ENCODE results near the gene LBX2.
"Not testable (repeated sequence)": the region's sequence is repeated elsewhere in the genome, so short reads cannot be mapped to it uniquely, and the experiment has no call there.

LBX2 gene

DNA sequence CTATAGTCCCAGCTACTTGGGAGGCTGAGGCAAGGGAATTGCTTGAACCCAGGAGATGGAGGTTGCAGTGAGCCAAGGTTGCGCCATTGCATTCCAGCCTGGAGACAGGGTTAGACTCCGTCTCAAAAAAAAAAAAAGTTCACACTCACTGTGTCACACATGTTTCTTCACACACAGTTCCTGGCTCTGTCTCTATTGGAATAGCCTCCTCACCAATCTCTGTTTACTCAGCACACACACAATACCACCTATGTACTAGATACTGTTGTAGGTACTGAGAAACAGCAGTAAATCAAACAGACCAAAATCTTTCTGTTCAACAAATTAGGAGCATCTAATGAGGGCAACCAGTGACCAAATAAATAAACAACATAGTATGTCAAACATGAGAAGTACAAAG lies 13.3 kb downstream of the LBX2 start:
- in situ Hi-C loops (cut with HindIII; ENCODE audit: low sequenced_read_pairs): no loop called here

DNA sequence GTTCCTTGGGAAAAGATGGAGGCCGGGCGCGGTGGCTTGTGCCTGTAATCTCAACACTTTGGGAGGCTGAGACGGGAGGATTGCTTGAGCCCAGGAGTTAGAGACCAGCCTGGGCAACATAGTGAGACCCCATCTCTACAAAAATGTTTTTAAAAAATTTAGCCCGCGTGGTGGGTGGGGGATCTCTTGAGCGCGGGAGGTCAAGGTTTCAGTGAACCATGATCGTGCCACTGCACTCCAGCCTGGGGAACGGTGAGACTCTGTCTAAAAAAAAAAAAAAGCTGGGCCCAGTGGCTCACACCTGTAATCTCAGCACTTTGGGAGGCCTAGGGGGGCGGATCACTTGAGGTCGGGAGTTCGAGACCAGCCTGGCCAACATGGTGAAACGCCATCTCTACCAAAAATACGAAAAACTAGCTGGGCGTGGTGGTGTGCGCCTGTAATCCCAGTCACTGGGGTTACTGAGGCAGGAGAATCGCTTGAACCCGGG lies 15.7 kb downstream of the LBX2 start:
- in situ Hi-C loops (cut with HindIII; ENCODE audit: low sequenced_read_pairs): not testable (repeated sequence)

DNA sequence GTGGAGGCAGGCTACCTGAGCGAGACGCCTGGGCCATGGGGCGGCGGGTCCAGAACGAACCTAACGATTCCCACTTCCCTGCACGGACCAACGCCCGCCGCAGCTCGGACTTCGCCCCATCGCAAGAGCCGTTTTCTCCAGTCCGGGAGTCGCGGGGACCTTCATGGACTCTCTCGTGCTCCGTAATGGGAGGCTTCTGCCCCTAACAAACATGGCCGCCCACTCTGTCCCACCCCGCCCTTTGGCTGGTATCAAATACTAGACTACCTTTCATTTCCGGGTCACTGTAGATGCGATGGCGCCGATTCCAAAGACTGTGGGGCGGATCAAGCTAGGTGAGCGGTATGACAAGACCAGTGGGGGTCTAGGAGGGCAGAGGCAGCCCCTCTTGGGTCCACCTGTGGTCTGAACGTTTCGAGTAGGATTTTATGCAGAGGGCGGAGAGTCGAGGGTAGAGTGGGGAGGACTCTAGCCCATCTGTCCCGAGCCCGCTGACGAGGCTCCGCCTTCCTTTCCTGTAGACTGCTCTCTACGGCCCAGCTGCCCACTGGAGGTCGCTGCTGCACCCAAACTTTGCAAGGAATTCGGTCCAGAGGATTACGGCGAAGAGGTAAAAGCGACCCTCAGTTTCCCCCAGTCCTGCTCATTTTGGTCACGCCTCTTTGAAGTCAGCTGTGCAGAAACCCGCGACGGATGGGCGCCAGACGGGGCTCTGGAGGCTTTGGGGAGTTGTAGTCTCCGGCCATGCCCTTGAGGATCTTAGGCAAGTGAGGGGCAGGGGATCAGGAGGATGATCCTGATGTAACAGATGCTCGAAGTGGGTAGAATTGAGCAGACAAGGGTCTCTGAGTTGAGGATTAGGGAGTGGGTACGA lies 16.4 kb downstream of the LBX2 start, which contains the start of the genes CCDC142 and TTC31:
CCDC142 (minus strand) TSS at position 198 of the 874 bp plus-strand sequence; CDS start at position 37, 161 bp downstream.
TTC31 (plus strand) TSS at position 281 of the 874 bp plus-strand sequence; CDS start at position 296, 15 bp downstream.
- in situ Hi-C loops (cut with HindIII; ENCODE audit: low sequenced_read_pairs): no loop called here

DNA sequence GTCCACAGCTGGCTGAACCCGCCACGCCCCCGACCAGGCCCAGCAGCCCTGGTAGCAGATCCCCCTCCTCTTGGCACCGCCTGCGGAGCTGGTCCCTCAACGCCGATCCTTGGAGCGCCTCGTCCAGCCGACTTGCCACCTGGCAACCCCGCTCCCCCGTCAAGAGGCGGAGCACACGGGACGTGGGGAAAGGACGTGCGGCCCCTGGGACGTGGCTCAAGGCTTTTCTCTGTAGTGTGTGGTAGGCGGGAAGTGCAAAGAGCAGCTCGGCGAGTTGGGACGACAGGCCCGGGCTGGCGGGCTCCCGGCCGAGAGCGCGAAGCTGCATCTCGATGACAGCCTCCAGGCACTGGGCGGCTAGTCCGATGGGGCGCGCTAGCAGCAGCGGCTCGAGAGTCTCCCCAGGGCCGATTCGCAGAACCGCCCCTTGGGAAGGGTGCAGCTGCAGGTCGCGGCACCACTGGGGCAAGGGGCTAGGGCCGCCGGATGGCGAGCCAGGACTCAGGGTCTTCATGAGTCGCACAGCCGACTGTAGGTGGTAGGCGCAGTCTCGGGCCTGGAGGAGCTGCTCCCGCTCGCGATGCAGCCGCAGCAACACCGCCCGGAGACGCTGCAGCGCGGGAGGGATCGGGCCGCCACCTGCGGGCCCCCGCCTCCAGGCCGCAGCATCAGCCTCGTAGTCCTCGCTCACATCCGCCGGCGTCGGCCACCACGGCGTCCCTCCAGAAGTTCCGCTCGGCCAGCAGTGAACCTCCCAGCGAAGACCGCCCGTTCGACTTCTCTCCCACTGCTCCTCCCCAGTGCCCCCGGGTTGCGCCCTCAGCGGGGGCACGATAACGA lies 17.2 kb downstream of the LBX2 start:
- in situ Hi-C loops (cut with HindIII; ENCODE audit: low sequenced_read_pairs): no loop called here

DNA sequence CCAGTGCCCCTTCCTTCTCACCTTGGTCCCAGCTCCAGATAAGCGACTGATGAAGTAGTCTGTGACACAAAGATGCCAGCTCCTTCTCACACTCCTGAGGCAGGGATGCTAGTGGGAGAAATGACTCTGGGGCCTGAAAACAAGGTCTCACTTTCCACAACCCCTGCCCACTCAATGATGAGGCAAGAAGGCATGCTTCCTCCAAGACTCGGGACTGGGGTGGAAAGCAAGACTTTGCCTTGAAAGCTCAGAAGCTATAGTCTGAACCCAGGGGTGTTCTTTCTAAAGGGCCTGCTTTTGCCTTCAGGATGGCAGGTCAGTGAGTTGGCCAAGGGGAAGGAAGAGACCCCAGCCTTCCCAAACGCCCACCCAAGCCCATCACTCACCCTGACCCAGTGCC lies 18.0 kb downstream of the LBX2 start:
- in situ Hi-C loops (cut with HindIII; ENCODE audit: low sequenced_read_pairs): no loop called here

DNA sequence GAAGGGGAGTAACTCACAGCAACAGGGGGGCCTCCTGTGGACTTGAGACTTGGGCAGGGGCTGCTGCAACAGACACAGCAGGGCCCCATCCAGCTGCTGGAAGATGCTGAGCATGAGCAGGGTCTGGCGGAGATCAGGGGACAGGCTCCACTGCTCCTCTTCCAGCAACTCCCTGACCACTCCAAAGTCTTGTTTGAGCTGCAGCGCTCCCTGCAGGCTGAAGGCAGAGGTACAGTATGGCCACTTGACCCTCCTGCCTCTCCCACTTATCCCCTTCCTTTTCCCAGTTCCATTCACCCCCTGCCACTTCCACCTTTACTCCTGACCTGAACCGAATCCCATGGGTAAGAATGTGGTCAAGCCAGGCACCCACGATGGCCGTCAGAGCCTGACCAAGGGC lies 24.5 kb downstream of the LBX2 start:
- in situ Hi-C loops (cut with HindIII; ENCODE audit: low sequenced_read_pairs): no loop called here

DNA sequence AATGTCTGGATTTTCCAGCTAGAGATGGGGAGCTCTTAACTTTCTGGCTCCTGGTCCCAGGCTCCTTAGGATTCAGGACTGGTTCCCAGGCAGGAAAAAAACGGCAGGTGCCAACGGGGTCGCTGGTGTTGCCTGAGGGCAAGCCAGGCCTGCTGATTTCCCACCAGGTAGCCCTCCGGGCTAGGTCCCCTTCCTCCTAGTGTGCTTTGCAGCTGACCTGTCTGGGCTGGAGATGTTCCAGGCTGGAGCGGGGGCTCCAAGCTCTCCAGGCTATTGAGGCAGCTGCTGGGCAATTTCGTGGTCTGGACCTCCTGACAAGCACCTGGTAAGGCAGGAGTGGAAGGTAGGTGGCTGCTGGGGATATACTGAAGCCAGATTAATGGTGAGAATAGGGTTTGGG lies 24.9 kb downstream of the LBX2 start:
- in situ Hi-C loops (cut with HindIII; ENCODE audit: low sequenced_read_pairs): no loop called here

DNA sequence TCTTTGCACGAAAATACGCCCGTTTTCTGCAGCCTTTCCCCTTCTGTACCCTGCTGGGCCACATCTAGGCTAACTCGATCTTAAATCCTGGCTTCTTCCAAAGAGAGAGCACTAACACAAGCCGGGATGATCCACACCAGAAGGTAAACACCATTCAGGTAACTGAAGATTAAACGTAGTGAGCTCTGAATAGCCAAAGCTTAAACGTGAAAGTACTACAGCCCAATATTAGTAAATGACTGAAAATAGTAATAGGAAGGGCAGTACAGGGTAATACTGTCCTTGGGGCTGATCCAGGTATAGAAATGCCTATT lies 26.5 kb downstream of the LBX2 start:
- in situ Hi-C loops (cut with HindIII; ENCODE audit: low sequenced_read_pairs): no loop called here

DNA sequence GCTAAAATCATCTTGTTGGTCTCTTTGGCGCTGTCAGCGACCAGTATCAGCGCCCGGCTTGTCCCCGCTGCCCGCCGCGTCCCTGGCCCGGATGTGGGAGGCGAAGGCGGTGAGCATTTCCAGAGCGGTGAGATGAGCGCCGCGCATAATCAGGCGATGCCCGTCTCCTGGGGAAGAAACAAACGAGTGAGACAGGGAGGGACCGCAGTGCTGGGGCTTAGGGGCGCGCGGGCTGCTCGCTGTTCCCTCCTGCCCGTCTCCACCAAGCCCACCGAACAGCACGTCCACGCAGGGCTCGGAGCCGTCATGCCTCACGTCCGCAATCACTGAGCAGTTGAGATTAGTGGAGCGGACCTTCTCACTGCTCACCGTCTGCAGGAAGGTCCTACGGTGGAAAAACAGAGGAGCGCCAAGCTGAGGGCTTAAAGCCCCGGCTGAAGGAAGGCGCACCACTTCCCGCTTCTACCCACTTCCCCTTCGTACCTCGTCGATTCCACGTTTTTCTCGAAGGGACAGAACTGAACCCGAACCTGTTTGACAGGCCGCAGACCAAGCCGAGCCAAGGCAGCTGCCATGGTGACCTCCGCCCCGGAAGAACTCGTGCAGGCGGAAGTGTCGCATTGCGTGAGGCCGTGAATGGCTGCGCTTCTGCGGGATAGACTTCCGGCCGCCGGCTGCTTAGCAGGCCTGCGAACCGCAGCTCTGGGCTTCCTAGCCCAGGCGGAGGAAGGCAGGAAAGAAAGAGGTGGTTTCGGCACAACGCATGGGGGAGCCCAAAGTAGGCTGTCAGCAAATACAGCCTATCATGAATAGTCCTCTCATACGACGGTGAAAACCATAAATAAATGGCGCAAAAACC lies 27.1 kb downstream of the LBX2 start, which contains the start of gene MRPL53:
MRPL53 (minus strand) TSS at position 595 of the 859 bp plus-strand sequence; CDS start at position 575, 20 bp downstream.
- in situ Hi-C loops (cut with HindIII; ENCODE audit: low sequenced_read_pairs): no loop called here

DNA sequence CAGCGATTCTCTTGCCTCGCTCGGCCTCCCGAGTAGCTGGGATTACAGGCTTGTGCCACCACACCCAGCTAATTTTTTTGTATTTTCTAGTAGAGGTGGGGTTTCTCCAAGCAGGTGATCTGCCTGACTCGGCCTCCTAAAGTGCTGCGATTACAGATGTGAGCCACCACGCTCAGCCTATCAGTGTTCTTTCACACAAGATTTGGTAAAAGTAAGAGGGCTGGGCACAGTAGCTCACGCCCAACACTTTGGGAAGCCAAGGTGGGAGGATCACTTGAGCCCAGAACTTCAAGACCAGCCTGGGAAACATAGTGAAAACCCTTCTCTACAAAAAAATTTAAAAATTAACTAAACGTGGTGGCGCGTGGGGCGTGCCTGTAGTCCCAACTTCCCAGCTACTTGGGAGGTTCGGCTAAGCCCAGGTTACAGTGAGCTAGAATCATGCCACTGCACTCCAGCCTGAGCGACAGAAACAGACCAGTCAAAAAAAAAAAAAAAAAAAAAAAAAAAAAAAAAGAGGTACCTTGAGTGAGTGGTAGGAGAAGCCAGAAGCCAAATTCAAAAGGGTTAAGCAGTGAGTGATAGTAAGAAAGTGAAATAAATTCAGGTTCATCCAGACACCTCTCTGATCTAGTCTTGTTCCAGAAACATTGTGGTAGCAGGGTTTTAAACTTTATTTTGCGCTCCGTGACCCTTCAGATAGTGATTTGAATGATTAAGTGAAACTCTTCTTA lies 27.9 kb downstream of the LBX2 start:
- in situ Hi-C loops (cut with HindIII; ENCODE audit: low sequenced_read_pairs): no loop called here

DNA sequence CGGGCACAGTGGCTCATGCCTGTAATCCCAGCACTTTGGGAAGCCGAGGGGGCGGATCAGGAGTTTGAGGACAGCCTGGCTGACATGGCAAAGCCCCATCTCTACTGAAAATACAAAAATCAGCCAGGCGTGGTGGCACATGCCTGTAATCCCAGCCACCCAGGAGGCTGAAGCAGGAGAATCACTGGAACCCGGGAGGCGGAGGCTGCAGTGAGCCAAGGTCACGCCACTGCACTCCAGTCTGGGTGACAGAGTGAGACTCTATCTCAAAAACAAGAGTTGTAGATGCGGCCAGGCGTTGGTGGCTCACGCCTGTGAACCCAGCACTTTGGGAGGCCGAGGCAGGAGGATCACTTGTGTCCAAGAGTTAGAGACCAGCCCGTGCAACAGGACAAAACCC lies 28.7 kb downstream of the LBX2 start:
- in situ Hi-C loops (cut with HindIII; ENCODE audit: low sequenced_read_pairs): not testable (repeated sequence)

DNA sequence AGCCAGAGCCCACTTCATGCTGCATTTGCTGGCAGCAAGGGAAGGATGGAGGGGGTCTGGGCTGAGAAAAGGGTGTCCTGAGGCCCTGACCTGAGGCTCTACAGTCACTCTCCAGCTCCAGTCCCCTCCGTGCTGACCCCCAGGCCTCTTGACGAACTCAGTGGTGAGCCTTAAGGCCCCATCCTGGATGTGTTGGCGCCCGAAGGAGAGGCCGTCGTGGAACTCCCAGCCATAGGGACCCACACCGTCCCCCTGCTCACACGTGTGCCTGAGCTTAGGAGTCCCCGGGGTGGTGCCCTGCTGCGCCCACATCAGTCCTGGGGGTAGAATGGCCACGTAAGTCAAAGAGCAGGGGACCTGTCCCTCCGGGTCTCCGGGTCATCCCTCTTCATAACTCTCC lies 35.0 kb downstream of the LBX2 start:
- in situ Hi-C loops (cut with HindIII; ENCODE audit: low sequenced_read_pairs): no loop called here

DNA sequence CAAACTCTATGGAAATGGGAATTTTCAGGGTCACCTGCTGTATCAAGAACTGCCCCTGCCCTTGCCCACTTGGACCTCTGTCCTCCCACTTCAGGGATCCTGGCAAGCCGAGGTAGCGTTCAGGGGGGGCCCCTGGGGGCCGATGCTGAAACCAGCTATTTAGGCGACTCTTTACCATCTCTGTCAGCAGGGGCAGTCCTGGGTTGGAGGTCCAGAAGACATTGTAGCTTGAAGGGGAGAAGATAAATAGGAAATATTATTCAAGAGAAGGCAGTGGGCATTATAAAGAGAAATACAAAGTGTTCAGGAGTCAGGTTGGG lies 36.7 kb downstream of the LBX2 start:
- in situ Hi-C loops (cut with HindIII; ENCODE audit: low sequenced_read_pairs): no loop called here

DNA sequence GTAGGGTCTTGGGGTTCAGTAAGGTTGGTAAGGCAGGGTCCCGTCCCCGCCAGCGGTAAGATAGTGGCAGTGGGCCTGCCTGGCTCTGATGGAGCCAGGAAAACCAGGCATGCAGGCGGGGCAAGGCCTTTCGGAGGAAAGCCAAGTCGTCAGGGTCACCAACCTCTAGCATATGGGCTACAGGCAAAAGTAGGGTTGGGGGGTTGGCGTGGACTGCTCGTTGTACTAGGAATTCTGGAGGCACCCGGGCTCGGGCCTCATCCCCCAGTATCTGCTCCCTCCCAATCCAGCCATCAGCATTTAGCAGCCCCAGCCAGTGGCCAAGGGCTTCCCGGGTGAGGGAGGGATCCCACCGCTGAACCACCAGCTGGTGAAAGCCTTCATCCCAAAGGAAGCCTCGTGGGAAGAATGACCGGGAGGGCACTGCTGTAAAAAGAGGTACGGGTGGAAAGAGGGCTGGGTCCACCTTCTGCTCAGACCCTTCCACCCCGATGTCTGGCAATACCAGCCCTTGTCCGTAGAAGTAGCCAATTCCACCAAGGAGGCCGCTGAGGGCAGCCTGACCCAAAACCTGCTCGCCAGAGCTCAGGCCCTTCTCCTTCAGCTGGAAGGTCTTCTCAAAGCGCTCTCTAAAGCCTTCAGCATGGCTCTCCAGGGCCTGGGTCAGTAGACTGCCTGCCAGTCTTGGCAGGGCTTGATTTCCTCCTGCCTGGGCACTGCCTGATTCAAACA lies 37.2 kb downstream of the LBX2 start:
- in situ Hi-C loops (cut with HindIII; ENCODE audit: low sequenced_read_pairs): no loop called here

DNA sequence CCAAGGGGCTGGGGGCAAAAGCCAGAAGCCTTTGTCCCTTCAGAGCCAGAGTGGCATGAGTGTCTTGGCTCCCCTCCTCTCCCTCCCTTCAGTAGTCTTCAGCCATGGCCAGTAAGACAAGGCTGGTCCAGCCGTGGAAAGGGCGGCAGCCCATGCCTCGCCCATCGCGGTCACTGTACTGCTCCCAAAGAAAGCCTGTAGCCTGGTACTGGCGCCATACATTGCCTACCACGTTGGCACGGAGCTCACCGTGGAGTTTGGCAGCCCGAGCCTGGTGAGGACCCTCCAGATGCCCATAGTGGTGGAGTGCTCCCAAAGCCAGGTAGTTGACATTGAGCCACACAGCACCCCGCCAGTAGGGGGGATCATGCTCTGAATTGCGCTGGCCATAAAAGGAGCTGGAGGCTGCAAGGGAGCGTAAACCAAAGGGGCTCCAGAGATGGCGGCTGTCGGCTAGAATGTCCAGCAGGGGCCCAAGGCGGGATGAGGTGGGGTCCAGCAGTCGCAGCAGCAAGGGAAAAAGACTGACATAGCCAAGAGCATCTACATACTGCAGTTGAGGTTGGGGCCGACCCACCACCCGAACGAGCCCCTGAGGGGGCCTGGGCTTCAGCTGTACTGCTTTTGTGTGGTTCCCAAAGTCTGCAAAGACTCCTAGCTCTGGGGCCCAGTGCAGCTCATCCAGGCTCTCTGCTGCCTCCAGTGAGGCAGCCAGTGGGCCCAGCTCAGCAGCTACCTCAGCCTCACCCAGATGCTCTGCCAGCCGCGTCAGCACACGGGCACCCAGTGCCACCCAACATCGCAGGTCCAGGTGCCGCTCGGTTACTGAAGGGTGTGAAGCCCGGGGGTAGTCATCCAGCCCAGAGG lies 38.0 kb downstream of the LBX2 start:
- in situ Hi-C loops (cut with HindIII; ENCODE audit: low sequenced_read_pairs): no loop called here

DNA sequence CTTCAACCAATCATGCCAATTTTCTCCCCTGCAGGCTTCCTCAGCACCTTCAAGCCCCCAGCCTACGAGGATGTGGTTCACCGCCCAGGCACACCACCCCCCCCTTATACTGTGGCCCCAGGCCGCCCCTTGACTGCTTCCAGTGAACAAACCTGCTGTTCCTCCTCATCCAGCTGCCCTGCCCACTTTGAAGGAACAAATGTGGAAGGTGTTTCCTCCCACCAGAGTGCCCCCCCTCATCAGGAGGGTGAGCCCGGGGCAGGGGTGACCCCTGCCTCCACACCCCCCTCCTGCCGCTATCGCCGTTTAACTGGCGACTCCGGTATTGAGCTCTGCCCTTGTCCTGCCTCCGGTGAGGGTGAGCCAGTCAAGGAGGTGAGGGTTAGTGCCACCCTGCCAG lies 39.2 kb downstream of the LBX2 start:
- in situ Hi-C loops (cut with HindIII; ENCODE audit: low sequenced_read_pairs): not testable (repeated sequence)

DNA sequence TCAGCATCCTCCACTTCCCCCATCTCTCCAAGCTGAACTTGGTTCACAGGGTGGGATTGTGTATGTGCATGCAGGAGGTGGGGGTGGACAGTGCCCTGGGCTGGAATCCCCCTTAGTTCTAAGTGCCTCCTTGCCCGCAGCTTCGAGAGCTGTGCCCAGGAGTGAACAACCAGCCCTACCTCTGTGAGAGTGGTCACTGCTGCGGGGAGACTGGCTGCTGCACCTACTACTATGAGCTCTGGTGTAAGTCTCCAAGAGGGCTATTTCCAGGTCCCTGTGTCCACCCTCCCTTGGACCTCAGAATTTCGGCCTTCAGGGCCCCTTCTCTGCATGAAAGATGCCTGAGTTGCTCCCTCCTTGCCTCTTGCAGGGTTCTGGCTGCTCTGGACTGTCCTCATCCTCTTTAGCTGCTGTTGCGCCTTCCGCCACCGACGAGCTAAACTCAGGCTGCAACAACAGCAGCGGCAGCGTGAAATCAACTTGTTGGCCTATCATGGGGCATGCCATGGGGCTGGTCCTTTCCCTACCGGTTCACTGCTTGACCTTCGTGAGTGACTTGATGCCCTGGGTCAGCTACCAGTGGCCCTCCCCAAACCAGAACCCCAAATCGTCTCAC lies 39.8 kb downstream of the LBX2 start:
- in situ Hi-C loops (cut with HindIII; ENCODE audit: low sequenced_read_pairs): not testable (repeated sequence)

DNA sequence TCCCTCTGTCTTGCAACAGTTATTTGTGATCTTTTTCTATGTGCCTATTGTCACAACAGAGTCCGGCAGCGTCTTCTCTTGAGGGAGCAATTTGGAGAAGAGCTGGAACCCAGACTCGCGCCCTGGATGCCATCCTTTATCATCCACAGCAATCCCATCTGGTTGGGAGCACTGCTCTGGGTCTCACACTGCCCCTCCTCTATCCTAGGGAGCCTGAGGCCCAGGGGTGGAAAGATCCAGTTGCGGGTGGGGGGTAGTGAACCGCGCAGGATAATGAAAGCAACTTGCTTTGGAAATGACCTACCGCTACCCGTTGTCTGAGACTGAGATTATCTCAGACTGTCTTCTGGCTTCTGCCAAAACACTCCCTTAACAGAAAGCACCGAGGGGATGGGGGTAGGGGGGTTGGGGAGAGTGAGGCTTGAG lies 40.5 kb downstream of the LBX2 start:
- in situ Hi-C loops (cut with HindIII; ENCODE audit: low sequenced_read_pairs): no loop called here

All from DLD1 (cell line).